HepG2 (cell line): Measurements from ENCODE around the gene SMC6. TPM values are rescaled to one million over a fixed set of nuclear protein-coding genes. Genes with fewer than 3 reads are reported as not detected.

Experiments used
- ATAC-seq: fragments of 200-7000 bp; cut with Tn5 transposase; 3 replicates; pipeline ENCODE4 v1.9.1; 2020; ENCODE audit warnings: mild to moderate bottlenecking, moderate library complexity
- BruUV-seq: library from RNA; stranded (reverse); fragments of 400-500 nt; replicated peaks from 2 replicates; lab custom pipeline; 2021; lab: Mats Ljungman, UMichigan
- CTCF ChIA-PET: fragments of 300-600 bp; formaldehyde crosslinking; extraction: SDS; loops from one replicate; lab custom pipeline; 2021; ENCODE audit warnings: low total read pairs, inconsistent platforms, low intra/inter-chr PET ratio; lab: Yijun Ruan, JAX
- POLR2A ChIA-PET: fragments of 350-600 bp; sonication (Branson Sonifier 250); formaldehyde crosslinking; loops from one replicate; lab custom pipeline; 2020; ENCODE audit warnings: antibody characterized with exemption, inconsistent platforms; lab: Yijun Ruan, JAX
- DNase-seq: peaks from one replicate; pipeline ENCODE4 v3.0.0-alpha.2; 2015; ENCODE audit warnings: low spot score
- FAIRE-seq: peaks from 3 replicates; lab custom pipeline; 2011; peaks lifted over from hg19 to GRCh38; lab: Jason Lieb, UNC
- H2AFZ ChIP-seq: one replicate; pipeline ENCODE4 v1.6.1; 2011; ENCODE audit warnings: low read length, inconsistent platforms
- H3K27ac ChIP-seq: fragments of 300-600 bp; 3 replicates; pipeline ENCODE4 v1.8.0; 2011; ENCODE audit warnings: mixed run types, mild to moderate bottlenecking, mixed read lengths, low read length, inconsistent platforms; ENCODE audit not compliant: insufficient read depth; ENCODE audit errors: extremely low read length
- H3K27me3 ChIP-seq, 2 experiments: fragments of 200-600 bp in 1 of 2; 2 replicates in 1 of 2; 3 replicates in 1 of 2; pipeline versions ENCODE4 v1.6.0 to v1.8.0; 2011; ENCODE audit warnings: low read length in 2 of 2, mild to moderate bottlenecking in 2 of 2, moderate library complexity in 2 of 2, inconsistent platforms in 1 of 2; ENCODE audit not compliant: insufficient read depth in 2 of 2, control insufficient read depth in 1 of 2
- H3K36me3 ChIP-seq, 2 experiments: fragments of 200-600 bp in 1 of 2; replicated peaks in 1 of 2; 2 replicates in 1 of 2; 3 replicates in 1 of 2; pipeline versions ENCODE4 v1.5.1 to v1.8.0; 2011; ENCODE audit warnings: low read length in 2 of 2, inconsistent platforms in 1 of 2; ENCODE audit not compliant: insufficient read depth in 2 of 2, control insufficient read depth in 1 of 2
- H3K4me1 ChIP-seq: 2 replicates; pipeline ENCODE4 v1.5.1; 2012; ENCODE audit warnings: low read length, inconsistent platforms; ENCODE audit not compliant: insufficient read depth
- H3K4me2 ChIP-seq: 2 replicates; pipeline ENCODE4 v1.6.0; 2011; ENCODE audit warnings: low read depth, low read length, inconsistent platforms
- H3K4me3 ChIP-seq, 3 experiments: fragments of 200-600 bp in 1 of 3; sonication (generic), shearing (Covaris generic) in 1 of 3; replicated peaks in 1 of 3; 2 replicates each; pipeline ENCODE4 v1.5.1; 2011 to 2016; ENCODE audit warnings: low read length in 3 of 3, inconsistent platforms in 2 of 3, low read depth in 2 of 3, mild to moderate bottlenecking in 2 of 3, control low read depth in 1 of 3, mixed read lengths in 1 of 3; ENCODE audit not compliant: insufficient read depth in 1 of 3
- H3K79me2 ChIP-seq: one replicate; pipeline ENCODE4 v1.6.1; 2011; ENCODE audit warnings: low read length, inconsistent platforms; ENCODE audit not compliant: insufficient read depth
- H3K9ac ChIP-seq: 2 replicates; pipeline ENCODE4 v1.6.0; 2011; ENCODE audit warnings: mild to moderate bottlenecking, low read depth, low read length, inconsistent platforms; ENCODE audit not compliant: insufficient read depth
- H3K9me3 ChIP-seq: 2 replicates; pipeline ENCODE4 v1.5.1; 2012; ENCODE audit warnings: mild to moderate bottlenecking, low read length
- H4K20me1 ChIP-seq: 2 replicates; pipeline ENCODE4 v1.6.0; 2011; ENCODE audit warnings: inconsistent platforms, mild to moderate bottlenecking, low read length, moderate library complexity; ENCODE audit not compliant: insufficient read depth
- ATF2 ChIP-seq: sonication (generic); formaldehyde crosslinking; IDR thresholded peaks from 2 replicates; pipeline ENCODE4 v1.4.0; 2020; ENCODE audit warnings: missing genetic modification reagents
- EEA1 ChIP-seq: sonication (generic); formaldehyde crosslinking; IDR thresholded peaks from 2 replicates; pipeline ENCODE4 v1.5.1; 2020; ENCODE audit warnings: mild to moderate bottlenecking, missing genetic modification reagents, borderline replicate concordance
- ESRRA ChIP-seq: sonication (generic); formaldehyde crosslinking; IDR thresholded peaks from 2 replicates; pipeline ENCODE4 v1.5.1; 2020; ENCODE audit warnings: mild to moderate bottlenecking, low read depth, missing genetic modification reagents
- GATAD1 ChIP-seq: IDR thresholded peaks from 2 replicates; pipeline ENCODE4 v1.6.1; 2016; ENCODE audit warnings: missing genetic modification reagents, missing compliant biosample characterization
- KMT2B ChIP-seq: IDR thresholded peaks from 2 replicates; pipeline ENCODE4 v1.6.1; 2016; ENCODE audit warnings: missing genetic modification reagents, missing compliant biosample characterization
- MEIS1 ChIP-seq: sonication (generic); formaldehyde crosslinking; IDR thresholded peaks from 2 replicates; pipeline ENCODE4 v1.9.0; 2021; ENCODE audit warnings: mild to moderate bottlenecking, missing genetic modification reagents, moderate library complexity, borderline replicate concordance
- MYC ChIP-seq: sonication (generic); formaldehyde crosslinking; IDR thresholded peaks from 2 replicates; pipeline ENCODE4 v1.9.0; 2021; ENCODE audit warnings: missing genetic modification reagents, borderline replicate concordance
- POLR2AphosphoS2 ChIP-seq: IDR thresholded peaks from 2 replicates; pipeline ENCODE4 v1.6.1; 2011; ENCODE audit warnings: low read depth, low read length, improper control_type of control experiment
- SUZ12 ChIP-seq: fragments of 150-350 bp; IDR thresholded peaks from 2 replicates; pipeline ENCODE4 v1.6.1; 2014; ENCODE audit warnings: low read depth, low read length
- ZNF280B ChIP-seq: sonication (generic); formaldehyde crosslinking; IDR thresholded peaks from 2 replicates; pipeline ENCODE4 v1.5.0; 2020; ENCODE audit warnings: missing genetic modification reagents, mild to moderate bottlenecking, borderline replicate concordance
- WGBS: methylation state at CpG from one replicate; pipeline ENCODE4 v1.1.6; 2017; ENCODE audit warnings: low lambda C conversion rate; 5-methylcytosine and 5-hydroxymethylcytosine counted together
- in situ Hi-C: cut with HindIII; loops from 2 replicates; pipeline ENCODE4 v1.10.0; 2017; ENCODE audit warnings: low pct_unique_long_range_greater_than_20kb; ENCODE audit not compliant: extremely low pct_ligation_motif_present
- intact Hi-C: fragments of 100-400 bp; cut with micrococcal nuclease; formaldehyde crosslinking; loops from one replicate; pipeline ENCODE4 v1.10.0; 2022; ENCODE audit not compliant: unreplicated experiment
- polyA plus RNA-seq, 8 experiments: library from polyadenylated mRNA; depleted of rRNA in 3 of 8; stranded (reverse) in 7 of 8; unstranded in 1 of 8; fragments of >200 nt; fragmentation: Illumina TruSeq in 4 of 8; extraction: Trizol in 4 of 8; gene quantifications; 2 replicates each; pipeline versions ENCODE4 v1.2.1 to v1.2.3, GENCODE V29; 2011 to 2016; ENCODE audit warnings: low read depth in 4 of 8, missing spikeins in 1 of 8, mixed read lengths in 1 of 8; ENCODE audit not compliant: insufficient read depth in 1 of 8
- total RNA-seq, 5 experiments: library from RNA; depleted of rRNA; stranded (reverse); fragments of >200 nt; fragmentation: Illumina TruSeq; extraction: Trizol; gene quantifications; 2 replicates each; pipeline ENCODE4 v1.2.3, GENCODE V29; 2016; ENCODE audit warnings: low read depth in 1 of 5

SMC6 gene
- total and polyA plus RNA-seq, 2 of the 13 experiments (the other 11 are each of a cell fraction or from before 2014, with no cell fraction given) = 18.9 to 55.3 TPM

- ChIA-PET CTCF (no interaction called here), POLR2A (no interaction called here)
- Histone ChIP-seq H3K9ac (no peak overlapping the region), H3K4me1 (no peaks in the 10 kb centered on the region), H3K4me2 (no peak overlapping the region), H3K79me2 (no peaks in the 10 kb centered on the region), H3K4me3 (no peak overlapping the region), H3K27me3 (no peaks in the 10 kb centered on the region), H2AFZ (no peak overlapping the region), H3K27ac (no peak overlapping the region), H4K20me1 (no peaks in the 10 kb centered on the region), H3K36me3 (peaks cover 26 to 72% of the 10 kb centered on the region in 2 experiments), H3K9me3 (no peaks in the 10 kb centered on the region)
- 98% methylated on average over 4 of the region's 4 CpGs for WGBS
- BruUV-seq = no TSS peak
- in situ Hi-C loops = loop anchor here (10.0 kb wide), 1 partner anchor 657 kb away; no protein-coding TSS in a partner anchor
- no peak for FAIRE-seq
- ATAC-seq = no peak
- DNase-seq = no peak
- intact Hi-C loops = loop anchor here (2.0 to 5.0 kb wide), 2 partner anchors 35 to 660 kb away; partner anchors contain the start of gene SMC6
- TF ChIP-seq POLR2AphosphoS2 (no peak), MEIS1 (CRISPR knock-in tag) (no peak), MYC (no peak), ESRRA (CRISPR knock-in tag) (no peak), ATF2 (CRISPR knock-in tag) (no peak), KMT2B (CRISPR knock-in tag) (no peak)
Measured at GRCh38 chr2:17717666-17718065, 35.9 kb downstream of the SMC6 start.

GRCh38 chr2:17713291-17713690 is 40.3 kb downstream of the SMC6 start:
- intact Hi-C loops (no loop called here), in situ Hi-C loops (loop anchor here (10.0 kb wide), 1 partner anchor 662 kb away; no protein-coding TSS in a partner anchor)
- Histone ChIP-seq H3K27ac (no peak overlapping the region), H3K36me3 (peaks cover 21 to 65% of the 10 kb centered on the region in 2 experiments), H3K9ac (no peak overlapping the region), H4K20me1 (no peaks in the 10 kb centered on the region), H3K9me3 (no peaks in the 10 kb centered on the region), H2AFZ (no peak overlapping the region), H3K27me3 (no peaks in the 10 kb centered on the region), H3K4me2 (no peak overlapping the region), H3K4me3 (no peak overlapping the region), H3K4me1 (no peaks in the 10 kb centered on the region), H3K79me2 (no peaks in the 10 kb centered on the region)
- CTCF ChIA-PET = no interaction called here
- no peak for DNase-seq
- ATAC-seq = no peak
- 93% methylated on average over 1 of the region's 1 CpG for WGBS
- FAIRE-seq = no peak
- POLR2A ChIA-PET = no interaction called here
- TF ChIP-seq EEA1 (no peak), ZNF280B (no peak), GATAD1 (CRISPR knock-in tag) (no peak), SUZ12 (no peak)
- no TSS peak for BruUV-seq
